Panc1 (cell line): ENCODE measurements around the gene NSD2. TPM values are rescaled to one million over a fixed set of nuclear protein-coding genes. Genes with fewer than 3 reads are reported as not detected.

Source experiments
- ATAC-seq: fragments of 200-7000 bp; cut with Tn5 transposase; 2 replicates; pipeline ENCODE4 v1.9.1; 2020; ENCODE audit warnings: mild to moderate bottlenecking, moderate library complexity
- BruUV-seq: library from RNA; stranded (reverse); fragments of 400-500 nt; replicated peaks from 2 replicates; lab custom pipeline; 2021; lab: Mats Ljungman, UMichigan
- CTCF ChIA-PET: fragments of 300-600 bp; sonication (Branson Sonifier 250); formaldehyde crosslinking; loops from one replicate; lab custom pipeline; 2022; ENCODE audit warnings: antibody characterized with exemption; lab: Charles Lee
- POLR2A ChIA-PET: fragments of 300-600 bp; sonication (Branson Sonifier 250); formaldehyde crosslinking; loops from one replicate; lab custom pipeline; 2022; ENCODE audit warnings: antibody characterized with exemption; lab: Charles Lee
- DNase-seq: peaks from one replicate; pipeline ENCODE4 v3.0.0-alpha.2; 2010; ENCODE audit warnings: low read depth, low spot score
- H3K27ac ChIP-seq: 2 replicates; pipeline ENCODE4 v1.5.1; 2011; ENCODE audit warnings: mild to moderate bottlenecking, low read length, inconsistent platforms
- H3K27me3 ChIP-seq: fragments of 200-500 bp; sonication (Bioruptor generic); 2 replicates; pipeline ENCODE4 v1.6.0; 2014; ENCODE audit warnings: low read length, inconsistent platforms; ENCODE audit not compliant: control insufficient read depth, insufficient read depth
- H3K36me3 ChIP-seq: fragments of 200-500 bp; sonication (Bioruptor generic); 2 replicates; pipeline ENCODE4 v1.5.1; 2014; ENCODE audit warnings: inconsistent platforms, mild to moderate bottlenecking, low read length, moderate library complexity; ENCODE audit not compliant: control insufficient read depth, insufficient read depth
- H3K4me1 ChIP-seq: 2 replicates; pipeline ENCODE4 v1.5.1; 2011; ENCODE audit warnings: inconsistent platforms, mild to moderate bottlenecking, low read length, moderate library complexity; ENCODE audit not compliant: control insufficient read depth, insufficient read depth
- H3K4me3 ChIP-seq, 2 experiments: 2 replicates each; pipeline ENCODE4 v1.5.1; 2011 to 2012; ENCODE audit warnings: low read depth in 2 of 2, low read length in 2 of 2, mild to moderate bottlenecking in 2 of 2, inconsistent platforms in 1 of 2, moderate library complexity in 1 of 2
- H3K9me3 ChIP-seq: fragments of 200-500 bp; sonication (Bioruptor generic); 2 replicates; pipeline ENCODE4 v1.5.1; 2014; ENCODE audit warnings: low read depth, mild to moderate bottlenecking, inconsistent platforms, low read length, moderate library complexity; ENCODE audit not compliant: control insufficient read depth, insufficient read depth
- CTCF ChIP-seq: fragments of 450-650 bp; IDR thresholded peaks from 2 replicates; pipeline ENCODE4 v1.5.1; 2017; ENCODE audit warnings: mild to moderate bottlenecking
- POLR2AphosphoS5 ChIP-seq: IDR thresholded peaks from 2 replicates; pipeline ENCODE4 v1.6.1; 2012; ENCODE audit warnings: mild to moderate bottlenecking, low read depth, low read length, moderate library complexity
- REST ChIP-seq, 2 experiments: IDR thresholded peaks; 2 replicates each; pipeline ENCODE4 v1.6.1; 2011 to 2012; ENCODE audit warnings: low read depth in 2 of 2, control low read depth in 1 of 2, low read length in 1 of 2, mild to moderate bottlenecking in 1 of 2, moderate library complexity in 1 of 2; ENCODE audit not compliant: insufficient read depth in 1 of 2
- SIN3A ChIP-seq: IDR thresholded peaks from 2 replicates; pipeline ENCODE4 v1.6.1; 2012; ENCODE audit warnings: low read depth, mild to moderate bottlenecking, low read length, moderate library complexity, borderline replicate concordance; ENCODE audit not compliant: insufficient read depth
- TCF7L2 ChIP-seq: IDR thresholded peaks from 2 replicates; pipeline ENCODE4 v1.6.1; 2011; ENCODE audit warnings: mild to moderate bottlenecking, low read depth, low read length, inconsistent platforms
- in situ Hi-C: cut with HindIII; loops from 2 replicates; pipeline ENCODE4 v1.10.0; 2016; ENCODE audit warnings: low sequenced_read_pairs, low pct_unique_long_range_greater_than_20kb
- intact Hi-C: fragments of 100-400 bp; cut with micrococcal nuclease; formaldehyde crosslinking; loops from one replicate; pipeline ENCODE4 v1.10.0; 2022; ENCODE audit not compliant: unreplicated experiment
- total RNA-seq: library from RNA; stranded (reverse); gene quantifications from one replicate; pipeline ENCODE4 v1.2.1, GENCODE V29; 2021; ENCODE audit not compliant: unreplicated experiment

Gene NSD2
- total RNA-seq, 1 experiment from 2014 or later, result 116 TPM

- peaks cover 5% of the 10 kb centered on the region for H3K36me3 ChIP-seq
- no peaks in the 10 kb centered on the region for H3K4me1 ChIP-seq
- TF ChIP-seq POLR2AphosphoS5 (no peak), REST (IDR thresholded peaks at IDR 0.05; ENCODE audit: insufficient read depth in 1 of 2, low read depth in 2 of 2, low read length in 1 of 2) (no peak), CTCF (no peak), TCF7L2 (no peak), SIN3A (no peak)
- in situ Hi-C loops, result no loop called here
- ChIA-PET CTCF (no interaction called here), POLR2A (no interaction called here)
- H3K27ac ChIP-seq, result no peak overlapping the region
- no peak for ATAC-seq
- intact Hi-C loops, result no loop called here
- no peaks in the 10 kb centered on the region for H3K9me3 ChIP-seq
- no peak for DNase-seq
- H3K4me3 ChIP-seq, result no peak overlapping the region
- BruUV-seq, result no TSS peak
- H3K27me3 ChIP-seq, result no peaks in the 10 kb centered on the region
Measured at GRCh38 chr4:1948232-1948631, 77.0 kb downstream of the NSD2 start.

DNA sequence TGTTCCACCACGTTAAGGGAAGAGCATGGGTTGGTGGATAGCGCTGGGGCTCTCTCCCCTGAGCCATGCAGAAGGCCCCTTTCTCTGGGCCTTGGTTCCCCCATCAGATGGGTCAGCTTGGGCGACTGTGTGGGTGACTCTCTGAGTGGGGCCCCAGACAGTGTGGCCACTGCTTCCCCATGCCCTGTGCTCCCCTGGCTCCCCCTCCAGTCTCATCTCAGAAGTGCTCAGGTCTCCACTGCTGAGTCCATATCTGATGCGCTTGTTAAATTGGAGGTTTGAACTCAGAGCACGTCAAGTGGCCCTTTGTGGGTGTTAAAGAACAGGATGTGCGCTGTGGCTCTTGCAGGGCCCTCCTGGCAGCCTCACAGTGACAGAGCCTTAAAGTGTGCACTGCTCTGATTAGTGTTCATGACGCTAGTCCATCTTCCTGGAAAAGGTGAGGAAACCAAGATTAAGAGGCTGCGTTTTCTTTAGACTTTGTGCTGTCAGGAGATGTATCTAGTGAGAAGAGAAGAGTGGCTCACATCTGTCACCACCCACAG, 77.8 kb downstream of the NSD2 start:
- intact Hi-C loops, result no loop called here
- no peak for ATAC-seq

More for the DNA sequence above, 77.8 kb downstream of the NSD2 start:
- in situ Hi-C loops, result no loop called here
- H3K36me3 ChIP-seq, result peaks cover 3% of the 10 kb centered on the region
- ChIA-PET POLR2A (no interaction called here), CTCF (no interaction called here)
- no peak overlapping the region for H3K4me3 ChIP-seq
- no peak overlapping the region for H3K27ac ChIP-seq
- no peak for DNase-seq
- H3K27me3 ChIP-seq, result no peaks in the 10 kb centered on the region
- H3K4me1 ChIP-seq, result no peaks in the 10 kb centered on the region
- TF ChIP-seq CTCF (no peak), POLR2AphosphoS5 (no peak), TCF7L2 (no peak), SIN3A (no peak), REST (IDR thresholded peaks at IDR 0.05; ENCODE audit: insufficient read depth in 1 of 2, low read depth in 2 of 2, low read length in 1 of 2) (no peak)
- no TSS peak for BruUV-seq
- no peaks in the 10 kb centered on the region for H3K9me3 ChIP-seq
